Upper lobe of right lung (tissue), 1 donor: ENCODE results near the gene C1QTNF8. TPM values are rescaled to one million over a fixed set of nuclear protein-coding genes. Genes with fewer than 3 reads are reported as not detected.

Experiments
- ATAC-seq: fragments of 200-7000 bp; cut with Tn5 transposase; one replicate; pipeline ENCODE4 v1.9.1; 2020; ENCODE audit warnings: mild to moderate bottlenecking, moderate library complexity
- DNase-seq: peaks from one replicate; pipeline ENCODE4 v3.0.0-alpha.2; 2020
- H3K27ac ChIP-seq: fragments of 200-600 bp; one replicate; pipeline ENCODE4 v1.8.0; 2022
- H3K27me3 ChIP-seq: fragments of 200-600 bp; one replicate; pipeline ENCODE4 v1.8.0; 2022; ENCODE audit warnings: mild to moderate bottlenecking
- H3K36me3 ChIP-seq: fragments of 200-600 bp; one replicate; pipeline ENCODE4 v1.8.0; 2022
- H3K4me1 ChIP-seq: fragments of 200-600 bp; one replicate; pipeline ENCODE4 v1.8.0; 2022
- H3K4me3 ChIP-seq: fragments of 200-600 bp; one replicate; pipeline ENCODE4 v1.8.0; 2022; ENCODE audit warnings: mild to moderate bottlenecking
- H3K9me3 ChIP-seq: fragments of 200-600 bp; one replicate; pipeline ENCODE4 v1.8.0; 2022
- CTCF ChIP-seq: fragments of 200-600 bp; IDR thresholded peaks from one replicate; pipeline ENCODE4 v1.8.0; 2022; ENCODE audit warnings: antibody characterized with exemption
- intact Hi-C: fragments of 100-400 bp; cut with DNase I; formaldehyde crosslinking; loops from one replicate; pipeline ENCODE4 v1.11.0; 2022
- total RNA-seq: library from RNA; stranded (reverse); fragmentation: NEBNext Ultra II Directional; extraction: Animal tissue kit (Norgen Biotek cat#: 25700); gene quantifications from one replicate; pipeline ENCODE4 v1.2.1, GENCODE V29; 2021
- donor health status: DM: no; HTN: yes; CAD: no; lungs with severe emphysema.

The C1QTNF8 gene
- total RNA-seq, 1 donor from 2014 or later: not detected

- Histone ChIP-seq H3K4me3 (no peak overlapping the region), H3K27me3 (peaks cover 15% of the 10 kb centered on the region), H3K36me3 (no peaks in the 10 kb centered on the region), H3K9me3 (no peaks in the 10 kb centered on the region), H3K4me1 (no peaks in the 10 kb centered on the region), H3K27ac (no peak overlapping the region)
- DNase-seq: no peak
- TF ChIP-seq CTCF: no peak
- no peak for ATAC-seq
- intact Hi-C loops: no loop called here
Measured at GRCh38 chr16:1126044-1126443, 30.0 kb upstream of the C1QTNF8 start.

- Histone ChIP-seq H3K27ac (no peak overlapping the region), H3K36me3 (no peaks in the 10 kb centered on the region), H3K9me3 (no peaks in the 10 kb centered on the region), H3K27me3 (peaks cover 20% of the 10 kb centered on the region), H3K4me3 (no peak overlapping the region), H3K4me1 (no peaks in the 10 kb centered on the region)
- TF ChIP-seq CTCF: no peak
- intact Hi-C loops: no loop called here
- ATAC-seq: no peak
- no peak for DNase-seq
Measured at GRCh38 chr16:1125471-1125870, 29.4 kb upstream of the C1QTNF8 start.

- ATAC-seq: no peak
- peaks cover 27% of the 10 kb centered on the region for H3K27me3 ChIP-seq
- intact Hi-C loops: no loop called here
Measured at GRCh38 chr16:1124795-1125194, 28.8 kb upstream of the C1QTNF8 start.

GRCh38 chr16:1124291-1124690 is 28.2 kb upstream of the C1QTNF8 start:
- no peak overlapping the region for H3K27ac ChIP-seq
- DNase-seq (no peak), ATAC-seq (no peak)
- no peaks in the 10 kb centered on the region for H3K36me3 ChIP-seq
- intact Hi-C loops: no loop called here
- TF ChIP-seq CTCF: no peak
- no peaks in the 10 kb centered on the region for H3K9me3 ChIP-seq
- no peaks in the 10 kb centered on the region for H3K4me1 ChIP-seq
- peaks cover 29% of the 10 kb centered on the region for H3K27me3 ChIP-seq
- no peak overlapping the region for H3K4me3 ChIP-seq

More at GRCh38 chr16:1124795-1125194, 28.8 kb upstream of the C1QTNF8 start:
- DNase-seq: no peak
- Histone ChIP-seq H3K9me3 (no peaks in the 10 kb centered on the region), H3K4me1 (no peaks in the 10 kb centered on the region), H3K36me3 (no peaks in the 10 kb centered on the region), H3K27ac (no peak overlapping the region), H3K4me3 (no peak overlapping the region)
- no peak for TF ChIP-seq CTCF

GRCh38 chr16:1123525-1124230 is 27.6 kb upstream of the C1QTNF8 start:
- Histone ChIP-seq H3K27me3 (peaks cover 29% of the 10 kb centered on the region), H3K4me1 (no peaks in the 10 kb centered on the region), H3K4me3 (no peak overlapping the region), H3K27ac (no peak overlapping the region), H3K9me3 (no peaks in the 10 kb centered on the region), H3K36me3 (no peaks in the 10 kb centered on the region)
- TF ChIP-seq CTCF: no peak
- intact Hi-C loops: no loop called here
- no peak for DNase-seq
- ATAC-seq: no peak

- Histone ChIP-seq H3K36me3 (no peaks in the 10 kb centered on the region), H3K4me3 (no peak overlapping the region), H3K27me3 (peaks cover 29% of the 10 kb centered on the region), H3K4me1 (no peaks in the 10 kb centered on the region), H3K9me3 (no peaks in the 10 kb centered on the region), H3K27ac (no peak overlapping the region)
- no peak for ATAC-seq
- no peak for DNase-seq
- TF ChIP-seq CTCF: no peak
- intact Hi-C loops: no loop called here
Measured at GRCh38 chr16:1122398-1122765, 26.3 kb upstream of the C1QTNF8 start.
